IPS-11a (cell line): Measurements from ENCODE around the gene MBD3L3.
"Not testable (repeated sequence)": the region's sequence is repeated elsewhere in the genome, so short reads cannot be mapped to it uniquely, and the experiment has no call there.

Experiments used
- H3K4me3 ChIP-seq: one replicate; pipeline ENCODE4 v1.5.1; 2013; ENCODE audit warnings: low read depth, low read length, control low read depth

Gene MBD3L3

GRCh38 chr19:7063764-7064418 is 5.4 kb upstream of the MBD3L3 start:
- H3K4me3 ChIP-seq = no peak overlapping the region

GRCh38 chr19:7063339-7063738 is 4.9 kb upstream of the MBD3L3 start:
- H3K4me3 ChIP-seq = no peak overlapping the region

- H3K4me3 ChIP-seq = not testable (repeated sequence)
These were observed 1.5 kb upstream of the MBD3L3 start for GRCh38 chr19:7059977-7060376.

- H3K4me3 ChIP-seq = not testable (repeated sequence)
These were observed 2.1 kb downstream of the MBD3L3 start for GRCh38 chr19:7056371-7056770.

- H3K4me3 ChIP-seq = not testable (repeated sequence)
These were observed 2.8 kb downstream of the MBD3L3 start for GRCh38 chr19:7055679-7056078.

GRCh38 chr19:7054635-7055368 is 3.7 kb downstream of the MBD3L3 start:
- H3K4me3 ChIP-seq = not testable (repeated sequence)

GRCh38 chr19:7052896-7053295 is 5.6 kb downstream of the MBD3L3 start:
- H3K4me3 ChIP-seq = not testable (repeated sequence)

- not testable (repeated sequence) for H3K4me3 ChIP-seq
These were observed 7.1 kb downstream of the MBD3L3 start for GRCh38 chr19:7051421-7051820.

GRCh38 chr19:7049021-7049420 is 9.5 kb downstream of the MBD3L3 start, which contains the start of gene MBD3L2:
Gene MBD3L2, plus strand, starts transcription at chr19:7049321. Its CDS starts 53 bp downstream, at chr19:7049374.
- not testable (repeated sequence) for H3K4me3 ChIP-seq

- not testable (repeated sequence) for H3K4me3 ChIP-seq
These were observed 16.9 kb downstream of the MBD3L3 start for GRCh38 chr19:7041563-7041962.

GRCh38 chr19:7040079-7040478 is 18.4 kb downstream of the MBD3L3 start, which contains the start of gene MBD3L4:
Gene MBD3L4, minus strand, starts transcription at chr19:7040179. Its CDS starts 35 bp downstream, at chr19:7040144.
- H3K4me3 ChIP-seq = not testable (repeated sequence)

- not testable (repeated sequence) for H3K4me3 ChIP-seq
These were observed 28.2 kb downstream of the MBD3L3 start, which contains the start of gene MBD3L5 for GRCh38 chr19:7030278-7030677. Gene MBD3L5, plus strand, starts transcription at chr19:7030578. Its CDS starts 34 bp downstream, at chr19:7030612.

- not testable (repeated sequence) for H3K4me3 ChIP-seq
These were observed 29.7 kb downstream of the MBD3L3 start for GRCh38 chr19:7028790-7029189.

GRCh38 chr19:7021331-7021730 is 37.1 kb downstream of the MBD3L3 start, which contains the start of gene MBD3L2B:
Gene MBD3L2B, minus strand, starts transcription at chr19:7021431. Its CDS starts 34 bp downstream, at chr19:7021397.
- not testable (repeated sequence) for H3K4me3 ChIP-seq

GRCh38 chr19:7018828-7019227 is 39.6 kb downstream of the MBD3L3 start:
- no peak overlapping the region for H3K4me3 ChIP-seq

- no peak overlapping the region for H3K4me3 ChIP-seq
These were observed 44.8 kb downstream of the MBD3L3 start for GRCh38 chr19:7013678-7014077.

- H3K4me3 ChIP-seq = no peak overlapping the region
These were observed 47.5 kb downstream of the MBD3L3 start for GRCh38 chr19:7010722-7011593.

- no peak overlapping the region for H3K4me3 ChIP-seq
These were observed 50.6 kb downstream of the MBD3L3 start for GRCh38 chr19:7007859-7008258.
